CD4-positive, alpha-beta T cell treated with Interleukin-6 for 4 hours (primary cell): ENCODE results near the gene APBA2.
"Not testable (repeated sequence)": the region's sequence is repeated elsewhere in the genome, so short reads cannot be mapped to it uniquely, and the experiment has no call there.

ENCODE experiments used
- DNase-seq: peaks from one replicate; pipeline ENCODE4 v3.0.0-alpha.2; 2020; ENCODE audit warnings: mixed read lengths

The APBA2 gene

GRCh38 chr15:28879551-28879950 lies 6.2 kb upstream of the APBA2 start:
- no peak for DNase-seq

- DNase-seq: no peak
Measured at GRCh38 chr15:28880680-28881079, 5.1 kb upstream of the APBA2 start.

- DNase-seq: no peak
Measured at GRCh38 chr15:28881170-28881569, 4.6 kb upstream of the APBA2 start.

DNA sequence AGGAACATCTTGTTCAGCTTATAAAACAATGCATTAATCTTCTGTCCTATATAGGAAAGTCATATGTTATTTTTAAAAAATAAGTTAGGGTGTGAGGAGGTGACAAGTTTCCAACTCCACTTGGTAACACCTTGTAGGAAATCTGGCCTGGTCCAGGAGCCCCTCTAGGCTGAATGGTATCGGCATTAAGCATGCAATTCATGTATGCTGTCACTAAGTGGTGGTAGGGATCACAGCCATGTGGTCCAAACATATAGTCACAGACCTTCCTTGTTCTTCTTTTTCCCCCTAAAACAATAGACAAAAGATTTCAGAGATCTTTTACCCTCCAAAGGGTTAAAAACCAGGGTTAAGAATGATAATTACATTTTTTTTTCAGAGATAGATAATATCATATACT lies 4.2 kb upstream of the APBA2 start:
- DNase-seq: no peak

GRCh38 chr15:28884151-28884940 lies 1.4 kb upstream of the APBA2 start:
- DNase-seq: no peak

- no peak for DNase-seq
Measured at GRCh38 chr15:28885128-28885629, 595 bp upstream of the APBA2 start.

GRCh38 chr15:28886431-28887338 lies 911 bp downstream of the APBA2 start:
- DNase-seq: peak; percentile 40

DNA sequence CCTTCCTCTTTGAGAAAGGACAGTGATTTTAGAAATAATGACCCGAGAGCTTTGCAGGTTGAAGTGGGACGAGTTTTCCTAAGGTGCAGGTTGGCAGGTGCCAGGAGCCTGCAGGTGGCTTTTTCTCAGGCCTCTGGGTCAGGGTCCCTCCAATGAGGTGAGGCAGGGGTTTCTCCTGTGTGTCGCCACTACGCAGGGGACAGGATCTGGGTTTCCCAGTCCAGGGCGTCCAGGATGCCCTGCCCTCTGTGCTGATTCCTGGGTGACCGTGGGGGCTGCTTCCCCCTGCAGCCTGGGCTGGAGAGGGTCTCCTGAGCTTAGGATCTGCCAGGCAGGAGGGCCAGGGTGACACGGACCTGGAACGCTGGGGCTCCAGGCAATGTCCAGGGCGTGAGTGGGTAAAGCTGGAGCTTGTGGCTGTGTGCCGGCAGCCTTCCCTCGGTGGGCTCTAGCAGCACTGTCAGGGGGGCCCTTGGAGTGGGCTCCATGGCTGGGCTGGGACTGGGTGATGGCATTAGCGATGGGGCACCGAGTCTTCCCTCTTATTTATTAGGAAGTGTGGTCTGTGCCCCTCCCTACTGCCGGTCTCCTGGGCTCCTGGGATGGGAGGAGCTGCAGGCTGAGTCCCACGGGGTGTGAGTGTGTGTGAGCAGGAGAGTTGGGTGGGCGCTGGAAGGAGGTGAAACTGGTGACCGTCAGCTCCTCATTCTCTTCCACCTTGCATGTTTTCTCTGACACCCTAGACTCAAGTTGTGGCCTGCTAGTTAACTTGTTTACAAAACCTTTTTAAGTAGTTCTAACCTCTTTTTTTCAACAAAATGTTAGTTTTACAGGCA lies 1.8 kb downstream of the APBA2 start:
- no peak for DNase-seq

- no peak for DNase-seq
Measured at GRCh38 chr15:28888302-28888894, 2.6 kb downstream of the APBA2 start.

- no peak for DNase-seq
Measured at GRCh38 chr15:28888900-28889299, 3.1 kb downstream of the APBA2 start.

GRCh38 chr15:28889346-28889745 lies 3.6 kb downstream of the APBA2 start:
- DNase-seq: no peak

DNA sequence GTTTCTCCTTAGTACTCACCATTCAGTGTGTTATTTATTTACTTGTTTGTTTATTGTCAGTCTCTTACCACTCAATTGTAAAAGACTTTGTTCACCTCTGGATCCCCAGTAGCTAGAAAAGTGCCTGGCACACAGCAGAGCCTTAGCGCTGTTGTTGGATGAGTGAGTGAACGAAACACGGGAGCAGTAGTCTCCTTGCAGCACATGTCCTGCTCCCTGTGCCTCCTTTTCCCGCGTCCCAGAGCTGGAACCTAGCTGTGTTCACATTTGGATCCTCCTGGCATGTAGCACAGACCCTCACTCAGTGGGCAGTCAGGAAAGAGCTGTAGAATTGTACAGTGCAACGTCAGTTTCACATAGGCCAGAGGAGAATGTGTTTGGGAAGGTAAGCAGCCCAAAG lies 4.1 kb downstream of the APBA2 start:
- not testable (repeated sequence) for DNase-seq

DNA sequence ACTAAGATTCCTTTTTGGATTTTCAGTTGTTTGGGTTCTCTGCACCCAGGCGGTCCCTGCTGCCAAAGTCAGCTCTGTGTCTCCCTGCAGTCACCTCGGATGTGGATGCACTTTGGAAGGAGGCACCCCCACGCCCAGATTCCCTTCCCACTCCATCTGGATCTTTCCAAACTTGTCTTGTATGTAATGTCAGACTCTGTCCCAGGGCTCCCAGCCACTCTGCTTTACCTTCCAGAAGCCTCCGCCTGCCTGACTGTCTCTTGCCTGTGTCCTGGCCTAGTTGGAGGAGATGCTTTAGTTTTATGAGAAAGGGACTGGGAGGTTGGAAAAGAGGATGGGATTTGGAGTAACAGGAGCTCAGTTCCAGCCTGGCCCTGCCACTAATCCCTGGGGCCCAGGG lies 4.5 kb downstream of the APBA2 start:
- not testable (repeated sequence) for DNase-seq

- DNase-seq: peak; percentile 43
Measured at GRCh38 chr15:28890711-28891495, 5.1 kb downstream of the APBA2 start.

GRCh38 chr15:28891588-28891987 lies 5.8 kb downstream of the APBA2 start:
- no peak for DNase-seq

DNA sequence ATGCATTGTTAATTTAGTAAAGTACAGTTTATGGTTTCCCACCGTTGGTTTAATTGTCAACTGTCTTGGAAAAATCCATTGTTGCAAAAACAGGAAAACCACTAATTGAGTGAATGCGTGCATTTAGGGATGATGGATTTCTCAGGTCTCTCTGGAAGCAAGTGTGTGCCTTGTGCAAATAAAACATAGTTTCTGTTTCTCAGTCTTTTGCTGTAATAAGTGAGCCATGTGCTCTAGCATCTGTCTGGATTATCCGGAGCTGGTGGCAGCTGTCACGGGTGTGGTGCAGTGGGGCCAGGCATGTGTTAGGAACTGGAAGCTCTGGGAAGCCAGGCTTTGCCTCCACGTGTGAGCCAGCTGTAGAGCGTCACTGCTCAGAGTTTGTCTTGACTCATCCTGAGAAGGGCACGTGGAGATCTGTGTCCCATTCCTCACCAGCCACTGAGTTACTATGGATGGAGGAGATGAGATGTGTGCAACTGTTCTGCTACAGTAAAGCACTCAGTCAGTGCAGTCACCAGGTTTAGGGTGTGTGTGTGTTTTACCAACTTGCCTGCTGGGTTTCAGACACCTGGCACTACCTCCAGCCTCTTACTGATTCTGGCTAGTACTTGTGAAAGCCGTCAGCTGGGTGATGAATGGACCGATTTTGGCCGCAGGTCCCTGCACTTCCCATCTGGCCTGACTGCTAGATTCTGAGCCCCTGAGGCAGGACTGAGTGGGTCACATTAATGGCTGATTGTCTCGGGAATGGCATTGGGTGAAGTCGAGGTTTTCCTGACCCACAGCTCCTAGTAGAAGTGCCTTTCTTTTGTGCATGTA lies 7.2 kb downstream of the APBA2 start:
- DNase-seq: no peak

DNA sequence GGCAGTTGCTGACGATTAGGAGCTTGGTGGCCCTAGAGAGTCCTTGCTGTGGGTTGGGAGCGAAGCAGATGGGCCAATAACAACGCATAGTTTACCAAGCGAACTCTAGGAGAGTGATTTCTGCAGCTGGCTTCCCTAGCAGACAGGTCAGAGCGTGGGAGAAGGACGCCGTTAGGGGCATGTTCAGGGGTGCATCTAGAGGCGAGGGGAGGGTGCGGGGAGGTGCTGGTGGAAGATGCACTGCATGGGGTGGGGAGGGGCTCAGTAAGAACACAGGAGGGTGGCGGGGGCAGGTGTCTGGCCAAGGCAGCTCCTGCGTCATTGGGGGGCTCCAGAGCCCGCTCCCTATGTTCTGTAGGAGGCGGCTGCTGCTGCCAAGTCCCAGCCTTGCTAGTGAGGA lies 8.9 kb downstream of the APBA2 start:
- no peak for DNase-seq

DNA sequence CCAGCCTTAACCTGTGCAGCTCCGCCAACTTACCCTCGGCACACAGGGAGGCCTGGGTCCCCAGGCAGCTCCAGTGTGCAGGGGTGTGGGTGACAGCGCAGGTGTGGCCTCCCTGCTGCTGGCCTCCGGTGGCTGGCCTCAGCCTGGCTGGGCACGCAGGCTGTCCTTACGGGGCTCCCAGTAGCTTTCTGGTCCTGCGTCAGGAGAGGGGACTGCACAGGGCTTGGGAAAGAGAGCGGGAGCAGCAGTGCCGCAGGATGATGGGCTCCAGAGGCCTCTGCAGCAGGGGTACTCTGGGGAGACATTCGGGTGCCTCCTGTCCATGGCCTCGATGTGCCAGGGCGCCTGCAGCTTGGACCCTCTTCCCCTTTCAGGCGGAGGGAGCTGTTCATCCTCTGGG lies 9.4 kb downstream of the APBA2 start:
- no peak for DNase-seq

DNA sequence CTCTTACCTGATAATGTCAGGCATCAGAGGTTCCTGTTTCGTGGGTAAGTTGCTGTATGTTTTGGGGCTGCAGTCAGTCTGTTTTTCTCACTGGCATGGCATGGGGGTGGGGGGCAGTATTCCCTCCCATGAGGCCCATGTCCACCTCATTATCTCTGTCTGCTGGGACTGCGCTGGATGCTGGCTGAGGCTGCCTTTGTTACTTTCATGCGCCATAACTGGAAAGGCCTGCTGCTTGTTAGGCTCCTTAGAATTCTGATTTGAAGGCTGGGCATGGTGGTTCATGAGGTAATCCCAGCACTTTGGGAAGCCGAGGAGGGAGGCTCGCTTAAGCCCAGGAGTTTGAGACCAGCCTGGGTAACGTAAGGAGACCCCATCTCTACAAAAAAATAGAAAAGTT lies 9.8 kb downstream of the APBA2 start:
- DNase-seq: no peak

GRCh38 chr15:28896951-28897350 lies 11.2 kb downstream of the APBA2 start:
- no peak for DNase-seq
